Muscle of leg (tissue), 11 donors: Measurements from ENCODE around the gene ZMYND12. TPM values are rescaled to one million over a fixed set of nuclear protein-coding genes. Genes with fewer than 3 reads are reported as not detected.
A peak's percentile ranks its signal among the peaks of the same experiment; 100 is the strongest.

Experiments
- DNase-seq: peaks from one replicate; pipeline ENCODE4 v3.0.0; 2013
- H3K27ac ChIP-seq: one replicate; pipeline ENCODE4 v1.5.1; 2013; ENCODE audit warnings: mild to moderate bottlenecking, low read length, control low read depth
- H3K27me3 ChIP-seq: one replicate; pipeline ENCODE4 v1.6.1; 2013; ENCODE audit warnings: low read length; ENCODE audit not compliant: control insufficient read depth, insufficient read depth
- H3K36me3 ChIP-seq: one replicate; pipeline ENCODE4 v1.6.1; 2013; ENCODE audit warnings: low read length; ENCODE audit not compliant: control insufficient read depth, insufficient read depth
- H3K4me1 ChIP-seq: one replicate; pipeline ENCODE4 v1.6.1; 2013; ENCODE audit warnings: low read length; ENCODE audit not compliant: control insufficient read depth, insufficient read depth
- H3K4me3 ChIP-seq: one replicate; pipeline ENCODE4 v1.5.1; 2013; ENCODE audit warnings: low read length, control low read depth
- H3K9me3 ChIP-seq: replicated peaks from 2 replicates; pipeline ENCODE4 v1.6.1; 2013; ENCODE audit warnings: low read depth, low read length; ENCODE audit not compliant: control insufficient read depth
- WGBS: methylation state at CpG from one replicate; pipeline ENCODE4 v1.1.5; 2013; ENCODE audit warnings: missing lambda C conversion rate; ENCODE audit not compliant: insufficient coverage; 5-methylcytosine and 5-hydroxymethylcytosine counted together
- polyA plus RNA-seq, 8 donors: library from polyadenylated mRNA; unstranded; fragments of 120-200 nt; gene quantifications; one replicate each; pipeline versions ENCODE4 v1.2.1 to v1.2.3, GENCODE V29; 2013; ENCODE audit warnings: inconsistent platforms in 1 of 8, low replicate concordance in 1 of 8; ENCODE audit not compliant: insufficient read length in 8 of 8, insufficient read depth in 1 of 8
- total RNA-seq: library from RNA; stranded (reverse); fragments of 120-200 nt; gene quantifications from one replicate; pipeline ENCODE4 v1.2.4, GENCODE V29; 2013

Gene ZMYND12
- total and polyA plus RNA-seq, 9 donors: 0.56 to 1.6 (median 0.86) TPM

DNA sequence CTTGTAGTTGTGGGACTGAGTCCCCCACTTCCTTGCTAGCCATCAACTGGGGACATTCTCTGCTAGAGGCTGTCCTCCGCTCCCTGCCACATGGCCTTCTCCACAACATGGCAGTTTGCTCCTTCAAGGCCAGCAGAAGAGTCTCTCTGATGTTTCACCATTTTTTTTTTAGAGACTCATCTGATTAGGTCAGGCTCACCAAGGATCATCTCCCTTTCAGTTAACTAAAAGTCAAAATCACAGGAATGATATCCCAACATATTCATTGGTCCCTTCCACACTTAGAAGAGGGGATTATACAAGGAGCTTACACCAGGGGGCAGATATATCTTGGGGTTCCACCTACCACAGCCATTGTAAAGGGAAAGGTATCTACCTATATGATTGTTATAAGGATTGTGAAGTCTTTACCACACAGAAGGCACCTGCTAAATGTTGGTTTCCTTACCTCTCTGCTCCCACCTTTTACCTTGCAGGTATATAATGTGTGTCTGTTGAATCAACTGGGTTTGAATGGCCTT, 51.9 kb downstream of the ZMYND12 start:
- DNase-seq: no peak
- Histone ChIP-seq H3K36me3 (no peaks in the 10 kb centered on the region), H3K27ac (no peak overlapping the region), H3K4me3 (no peak overlapping the region), H3K9me3 (no peaks in the 10 kb centered on the region), H3K27me3 (peaks cover 6% of the 10 kb centered on the region), H3K4me1 (no peaks in the 10 kb centered on the region)
- 100% methylated on average over 1 of the region's 1 CpG for WGBS

DNA sequence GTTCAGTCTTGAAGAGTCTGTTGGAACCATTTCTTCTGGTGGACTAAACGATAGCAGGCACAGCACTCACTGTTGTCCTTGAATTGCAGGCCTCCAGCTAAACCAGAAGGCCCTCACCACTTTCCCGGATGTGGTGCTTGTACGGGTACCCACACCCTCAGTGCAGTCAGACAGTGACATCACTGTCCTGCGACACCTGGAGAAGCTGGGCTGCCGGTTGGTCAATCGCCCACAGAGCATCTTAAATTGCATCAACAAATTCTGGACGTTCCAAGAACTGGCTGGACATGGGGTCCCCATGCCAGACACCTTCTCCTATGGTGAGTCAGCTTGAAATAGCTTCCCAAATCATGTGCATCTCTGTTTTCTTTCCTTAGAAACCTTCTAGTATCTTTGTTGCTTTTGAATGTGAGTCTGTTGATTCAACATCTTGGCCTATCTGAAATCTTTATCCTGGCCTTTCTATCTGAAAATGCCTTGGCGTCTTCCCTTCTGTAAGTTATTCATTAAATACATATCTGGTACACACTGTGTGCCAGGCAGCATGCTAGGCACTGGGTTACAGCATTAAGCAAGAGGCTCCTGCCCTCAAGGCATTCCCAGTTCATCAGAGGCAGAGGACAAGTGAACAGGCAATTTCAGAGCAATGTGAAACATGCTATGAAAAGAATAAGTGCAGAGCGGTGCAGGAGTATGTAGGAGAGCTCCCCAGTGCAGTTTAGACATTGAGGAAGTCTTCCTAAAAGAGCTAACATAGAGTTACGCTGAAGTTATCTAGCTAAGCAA, 56.3 kb downstream of the ZMYND12 start:
- H3K36me3 ChIP-seq: no peaks in the 10 kb centered on the region
- no peaks in the 10 kb centered on the region for H3K4me1 ChIP-seq
- H3K27ac ChIP-seq: no peak overlapping the region
- H3K4me3 ChIP-seq: no peak overlapping the region
- DNase-seq: no peak
- no peaks in the 10 kb centered on the region for H3K9me3 ChIP-seq
- WGBS: 88% methylated on average over 6 of the region's 10 CpGs
- peaks cover 2% of the 10 kb centered on the region for H3K27me3 ChIP-seq

DNA sequence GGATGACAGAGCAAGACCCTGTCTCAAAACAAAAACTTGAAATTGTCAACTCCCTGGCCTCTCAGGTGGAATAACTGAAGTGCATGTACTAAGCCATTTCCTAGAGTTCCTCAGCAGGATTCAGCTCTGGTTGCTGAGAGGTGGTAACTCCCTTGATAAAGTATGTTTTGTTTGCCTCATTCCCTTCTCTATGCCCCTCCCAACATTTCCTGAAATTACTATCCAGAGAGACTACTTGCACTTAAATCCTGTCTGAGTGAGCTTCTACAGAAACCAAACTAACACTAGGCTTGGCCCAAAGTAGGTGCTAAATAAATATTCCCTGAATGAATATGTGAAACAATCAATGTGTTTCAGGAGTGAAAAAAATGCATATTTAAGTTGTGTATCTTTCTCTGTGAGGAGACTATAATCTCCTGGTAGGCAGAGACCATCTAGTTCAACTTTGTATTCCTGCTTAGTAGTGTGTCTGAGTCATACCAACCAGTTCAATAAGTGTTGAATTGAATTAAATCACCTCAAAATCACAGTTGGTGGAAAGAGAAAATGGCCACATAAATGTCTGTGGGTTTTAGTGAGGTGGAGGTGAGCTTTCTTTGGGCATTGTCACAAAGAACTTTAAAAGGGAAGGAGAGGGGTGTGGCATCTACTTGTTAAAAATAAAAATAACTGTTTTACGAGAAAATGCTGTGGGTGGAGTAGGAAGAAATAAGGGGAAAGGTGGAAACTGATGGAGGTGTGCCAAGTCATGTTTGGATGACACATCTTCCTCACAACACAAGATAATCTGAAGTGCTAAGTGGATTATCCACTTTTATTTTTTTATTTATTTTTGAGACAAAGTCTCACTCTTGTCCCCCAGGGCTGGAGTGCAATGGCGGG, 62.6 kb downstream of the ZMYND12 start:
- no peaks in the 10 kb centered on the region for H3K4me1 ChIP-seq
- no peaks in the 10 kb centered on the region for H3K9me3 ChIP-seq
- H3K36me3 ChIP-seq: no peaks in the 10 kb centered on the region
- DNase-seq: no peak
- H3K27me3 ChIP-seq: no peaks in the 10 kb centered on the region
- WGBS: 60% methylated on average over 1 of the region's 2 CpGs
- H3K4me3 ChIP-seq: no peak overlapping the region
- no peak overlapping the region for H3K27ac ChIP-seq

DNA sequence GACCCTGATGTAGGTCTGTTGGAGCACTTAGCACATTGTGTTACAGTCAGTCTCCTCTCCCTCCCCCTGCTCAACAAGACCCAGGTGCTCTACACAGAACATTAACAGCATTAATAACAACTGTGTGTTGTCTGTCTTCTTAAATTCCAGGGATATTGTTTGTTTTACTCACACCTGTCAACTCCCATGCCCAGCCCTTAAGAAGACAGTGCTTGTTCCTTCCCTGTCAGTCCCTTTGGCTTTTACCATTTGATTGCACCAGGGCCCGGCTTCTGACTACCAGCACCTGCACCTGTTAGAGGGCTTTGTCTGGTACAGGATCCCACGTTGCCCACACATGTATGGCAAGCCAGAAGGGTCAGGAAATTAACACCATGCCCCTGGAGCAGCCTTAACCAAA, 63.6 kb downstream of the ZMYND12 start:
- no peak overlapping the region for H3K4me3 ChIP-seq
- WGBS: no CpG with 5 or more reads among the region's 2 CpGs
- no peaks in the 10 kb centered on the region for H3K36me3 ChIP-seq
- DNase-seq: no peak
- no peak overlapping the region for H3K27ac ChIP-seq
- no peaks in the 10 kb centered on the region for H3K4me1 ChIP-seq
- H3K9me3 ChIP-seq: no peaks in the 10 kb centered on the region
- no peaks in the 10 kb centered on the region for H3K27me3 ChIP-seq

DNA sequence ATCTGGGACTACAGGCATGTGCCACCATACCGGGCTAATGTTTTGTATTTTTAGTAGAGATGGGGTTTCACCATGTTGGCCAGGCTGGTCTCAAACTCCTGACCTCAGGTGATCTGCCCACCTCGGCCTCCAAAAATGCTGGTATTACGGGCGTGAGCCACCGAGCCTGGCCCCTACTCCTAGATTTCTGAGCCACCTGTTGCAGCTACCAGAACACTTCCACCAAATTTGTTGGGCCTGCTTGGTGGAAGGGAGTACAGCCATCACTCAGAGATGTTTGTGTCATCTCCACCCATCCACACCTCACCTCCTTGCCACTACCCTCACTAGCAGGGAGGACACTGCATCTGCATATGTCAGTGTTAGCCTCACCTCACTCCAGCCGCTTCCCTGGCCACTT, 69.8 kb downstream of the ZMYND12 start:
- no peak overlapping the region for H3K27ac ChIP-seq
- no peak for DNase-seq
- H3K9me3 ChIP-seq: no peaks in the 10 kb centered on the region
- H3K27me3 ChIP-seq: peaks cover 11% of the 10 kb centered on the region
- H3K4me1 ChIP-seq: peaks cover 2% of the 10 kb centered on the region
- H3K36me3 ChIP-seq: no peaks in the 10 kb centered on the region
- WGBS: 90% methylated on average over 2 of the region's 6 CpGs
- H3K4me3 ChIP-seq: no peak overlapping the region

DNA sequence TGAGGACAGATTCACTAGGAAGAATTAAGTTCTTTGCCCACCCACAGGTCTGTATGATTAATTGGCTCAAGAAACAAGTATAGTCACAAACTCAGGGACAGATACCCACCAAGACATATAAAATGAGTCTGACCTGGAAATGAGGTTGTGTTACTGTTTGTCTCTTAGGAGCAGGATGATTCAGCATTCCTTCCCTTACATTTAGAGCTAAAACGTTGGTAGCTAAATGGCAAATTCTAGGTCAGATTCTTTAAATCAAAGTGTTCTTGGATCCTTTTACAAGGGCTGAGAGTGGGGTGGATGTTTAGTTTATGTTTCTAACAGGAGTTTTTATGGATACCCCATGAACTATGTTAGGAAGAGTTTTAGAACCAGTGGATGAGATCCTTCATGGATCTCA, 70.5 kb downstream of the ZMYND12 start:
- peaks cover 13% of the 10 kb centered on the region for H3K27me3 ChIP-seq
- no CpG with 5 or more reads among the region's 1 CpG for WGBS

DNA sequence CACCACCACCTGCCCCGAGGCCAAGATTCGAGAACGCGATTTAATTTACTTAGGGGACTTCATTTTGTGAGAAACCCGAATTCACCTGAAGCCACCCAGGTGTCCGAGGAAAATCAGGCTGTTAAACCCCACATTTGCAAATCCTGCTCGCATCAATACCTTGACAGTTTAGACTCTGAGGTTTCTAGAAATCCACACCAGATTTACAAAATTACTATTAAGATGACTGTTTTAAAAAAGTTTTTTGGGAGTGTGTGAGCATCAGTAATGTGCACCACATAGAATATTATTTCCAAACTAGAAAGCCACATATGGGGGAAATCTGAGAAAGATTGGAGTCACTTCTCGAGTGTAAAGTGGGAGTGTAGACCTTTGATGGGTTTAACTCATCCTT, 74.5 kb downstream of the ZMYND12 start:
- H3K4me1 ChIP-seq: peaks cover 7% of the 10 kb centered on the region
- H3K27me3 ChIP-seq: peaks cover 22% of the 10 kb centered on the region
- H3K36me3 ChIP-seq: no peaks in the 10 kb centered on the region
- DNase-seq: no peak
- H3K4me3 ChIP-seq: peak overlapping the region; percentile 34
- no peaks in the 10 kb centered on the region for H3K9me3 ChIP-seq
- 10% methylated on average over 6 of the region's 8 CpGs for WGBS
- H3K27ac ChIP-seq: no peak overlapping the region

More for the DNA sequence above, 70.5 kb downstream of the ZMYND12 start:
- Histone ChIP-seq H3K4me1 (peaks cover 3% of the 10 kb centered on the region), H3K27ac (no peak overlapping the region), H3K36me3 (no peaks in the 10 kb centered on the region), H3K9me3 (no peaks in the 10 kb centered on the region), H3K4me3 (no peak overlapping the region)
- DNase-seq: no peak

DNA sequence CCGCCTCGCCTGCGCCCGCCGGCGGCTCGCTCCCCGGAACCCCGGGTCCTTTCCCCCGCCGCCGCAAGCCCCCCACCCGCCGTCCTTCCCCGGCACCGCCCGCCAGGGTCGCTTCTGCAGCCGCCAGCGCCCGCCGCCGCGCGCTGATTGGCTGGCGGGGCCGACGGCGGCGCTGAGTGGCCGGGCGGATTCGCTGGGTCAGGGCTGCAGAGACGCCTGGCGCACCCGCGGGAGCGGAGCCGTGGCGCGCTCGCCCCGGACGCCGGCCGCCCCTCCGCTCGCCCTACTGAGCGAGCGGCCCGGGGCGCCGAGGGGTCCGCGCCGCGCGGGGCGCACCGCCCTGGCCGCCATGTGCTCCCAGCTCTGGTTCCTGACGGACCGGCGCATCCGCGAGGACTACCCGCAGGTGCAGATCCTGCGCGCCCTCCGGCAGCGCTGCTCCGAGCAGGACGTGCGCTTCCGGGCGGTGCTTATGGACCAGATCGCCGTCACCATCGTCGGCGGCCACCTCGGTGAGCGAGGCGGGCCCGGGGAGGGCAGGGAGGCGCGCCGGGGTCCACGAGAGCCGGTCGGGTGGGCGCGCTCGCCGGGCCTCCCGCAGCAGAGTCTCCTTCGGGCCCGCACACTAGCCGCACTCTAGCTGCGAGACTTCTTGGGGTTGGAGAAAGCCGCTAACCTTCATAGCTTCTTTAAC, 75.1 kb downstream of the ZMYND12 start, which contains the start of gene RIMKLA:
RIMKLA (plus strand) TSS at position 207 of the 694 bp plus-strand sequence; CDS start at position 350, 143 bp downstream.
- peaks cover 7% of the 10 kb centered on the region for H3K4me1 ChIP-seq
- under 1% methylated on average over 85 of the region's 101 CpGs for WGBS
- no peaks in the 10 kb centered on the region for H3K9me3 ChIP-seq
- no peak within 1 kb of the TSS for H3K27ac ChIP-seq
- H3K27me3 ChIP-seq: peaks cover 24% of the 10 kb centered on the region
- H3K4me3 ChIP-seq: peak within 1 kb of the TSS; percentile 34
- DNase-seq: peak; percentile 67
- no peaks in the 10 kb centered on the region for H3K36me3 ChIP-seq
